AG09319 (cell line): Measurements from ENCODE around the gene MAN2B2.

ENCODE experiments used
- DNase-seq: peaks from one replicate; pipeline ENCODE4 v3.0.0-alpha.2; 2010; ENCODE audit warnings: low read depth; ENCODE audit errors: extremely low read depth
- TF ChIP-seq, protein P1 (sequence below): IDR thresholded peaks from 2 replicates; pipeline ENCODE4 v1.5.1; 2011; ENCODE audit warnings: low read depth, mild to moderate bottlenecking, inconsistent platforms, low read length, moderate library complexity

The MAN2B2 gene

GRCh38 chr4:6535706-6536105 is 39.3 kb upstream of the MAN2B2 start:
- DNase-seq = no peak
- TF ChIP-seq, protein P1, sequence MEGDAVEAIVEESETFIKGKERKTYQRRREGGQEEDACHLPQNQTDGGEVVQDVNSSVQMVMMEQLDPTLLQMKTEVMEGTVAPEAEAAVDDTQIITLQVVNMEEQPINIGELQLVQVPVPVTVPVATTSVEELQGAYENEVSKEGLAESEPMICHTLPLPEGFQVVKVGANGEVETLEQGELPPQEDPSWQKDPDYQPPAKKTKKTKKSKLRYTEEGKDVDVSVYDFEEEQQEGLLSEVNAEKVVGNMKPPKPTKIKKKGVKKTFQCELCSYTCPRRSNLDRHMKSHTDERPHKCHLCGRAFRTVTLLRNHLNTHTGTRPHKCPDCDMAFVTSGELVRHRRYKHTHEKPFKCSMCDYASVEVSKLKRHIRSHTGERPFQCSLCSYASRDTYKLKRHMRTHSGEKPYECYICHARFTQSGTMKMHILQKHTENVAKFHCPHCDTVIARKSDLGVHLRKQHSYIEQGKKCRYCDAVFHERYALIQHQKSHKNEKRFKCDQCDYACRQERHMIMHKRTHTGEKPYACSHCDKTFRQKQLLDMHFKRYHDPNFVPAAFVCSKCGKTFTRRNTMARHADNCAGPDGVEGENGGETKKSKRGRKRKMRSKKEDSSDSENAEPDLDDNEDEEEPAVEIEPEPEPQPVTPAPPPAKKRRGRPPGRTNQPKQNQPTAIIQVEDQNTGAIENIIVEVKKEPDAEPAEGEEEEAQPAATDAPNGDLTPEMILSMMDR = no peak

DNA sequence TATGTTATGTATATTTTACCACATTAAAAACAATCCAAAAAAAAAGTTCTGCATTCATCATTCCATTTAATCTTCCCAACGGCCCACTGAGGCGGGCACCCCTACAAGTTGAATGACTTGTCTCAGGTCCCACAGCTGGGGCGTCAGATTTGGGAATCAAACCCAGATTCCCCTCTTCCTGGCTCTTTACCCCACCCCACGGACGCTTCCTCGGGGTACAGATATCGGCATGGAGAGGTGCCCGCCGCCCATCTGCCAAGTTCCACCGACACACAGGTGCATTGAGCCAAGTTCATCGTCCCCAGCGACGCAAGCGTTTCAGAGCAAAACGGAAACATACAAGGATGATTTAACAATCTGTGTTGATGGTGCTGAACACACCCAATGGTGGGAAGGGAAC is 36.9 kb upstream of the MAN2B2 start:
- DNase-seq = no peak
- TF ChIP-seq, protein P1 = no peak

DNA sequence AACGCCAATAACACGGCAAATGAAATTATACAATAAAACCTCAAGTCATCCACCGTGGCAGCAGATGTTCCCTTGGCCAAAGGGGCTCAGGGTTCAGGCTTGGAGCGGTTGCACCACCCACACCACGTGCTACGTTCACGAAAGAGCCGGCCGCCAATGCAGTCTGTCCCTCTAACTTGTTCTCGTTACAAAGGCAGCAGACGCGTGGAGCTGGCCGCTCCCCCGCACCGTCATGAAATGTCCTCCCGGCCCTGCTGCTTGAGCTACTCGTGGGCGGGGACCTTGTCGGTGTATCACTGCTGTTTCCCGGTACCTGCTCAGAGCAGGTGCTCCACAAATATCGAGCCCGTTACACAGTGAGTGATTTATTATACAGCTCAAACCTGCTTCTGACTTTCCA is 36.4 kb upstream of the MAN2B2 start:
- no peak for DNase-seq
- TF ChIP-seq, protein P1 = no peak

- DNase-seq = no peak
- TF ChIP-seq, protein P1 = no peak
Observed at GRCh38 chr4:6539009-6539764, 35.8 kb upstream of the MAN2B2 start.

GRCh38 chr4:6540879-6541278 is 34.1 kb upstream of the MAN2B2 start:
- TF ChIP-seq, protein P1 = no peak
- no peak for DNase-seq

DNA sequence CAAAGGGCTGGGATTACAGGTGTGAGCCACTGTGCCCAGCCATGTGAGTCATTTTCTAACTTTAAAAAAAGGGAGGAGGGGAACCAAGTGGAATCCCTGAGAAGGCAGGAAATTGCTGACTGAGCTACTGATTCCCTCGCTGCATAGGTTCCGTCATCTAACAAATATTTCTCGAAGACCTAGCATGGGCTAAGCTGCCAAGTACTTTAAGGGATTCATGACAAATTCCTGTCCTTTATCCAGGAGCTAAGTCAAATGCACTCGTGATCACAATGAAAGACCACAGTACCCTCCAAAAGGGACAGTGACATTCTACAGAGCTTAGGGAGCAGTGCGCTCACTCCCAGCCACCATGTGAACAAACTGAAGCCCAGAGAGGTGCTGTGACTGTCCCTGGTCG is 33.2 kb upstream of the MAN2B2 start:
- no peak for DNase-seq
- TF ChIP-seq, protein P1 = no peak

DNA sequence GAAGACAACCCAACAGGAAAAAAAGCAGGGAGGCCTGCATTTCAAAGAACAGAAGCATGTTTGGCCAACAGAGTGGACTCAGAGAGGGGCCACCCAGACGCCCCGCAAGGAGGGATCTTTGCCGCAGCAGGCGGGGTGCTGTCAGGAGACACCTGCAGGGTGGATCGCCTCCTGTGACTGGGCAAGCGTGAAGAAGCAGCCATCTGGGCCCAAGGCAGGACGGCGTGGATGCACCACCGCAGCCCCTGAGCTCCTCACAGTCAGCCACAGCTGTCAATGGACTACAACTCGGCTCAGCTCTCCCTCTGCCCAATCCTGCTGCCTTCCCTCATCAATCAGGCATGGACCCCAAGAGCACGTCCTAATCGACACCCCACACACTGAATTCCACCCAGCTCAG is 32.0 kb upstream of the MAN2B2 start:
- DNase-seq = no peak

More for the DNA sequence above, 32.0 kb upstream of the MAN2B2 start:
- TF ChIP-seq, protein P1 = no peak
